ENCODE results near the gene NCOA3.
"Not testable (repeated sequence)": the region's sequence is repeated elsewhere in the genome, so short reads cannot be mapped to it uniquely, and the experiment has no call there.

Gene NCOA3

GRCh38 chr20:47501482-47502270, at the start of gene NCOA3:
TSS of gene NCOA3 (plus strand) at chr20:47501887. CDS start at chr20:47622248, 120,361 bp downstream.
- FAIRE-seq, result no peak

- FAIRE-seq, result no peak
Observed at GRCh38 chr20:47452736-47453161, 48.9 kb upstream of the NCOA3 start.

GRCh38 chr20:47453167-47453782, 48.4 kb upstream of the NCOA3 start:
- no peak for FAIRE-seq

GRCh38 chr20:47454298-47455132, 47.2 kb upstream of the NCOA3 start:
- no peak for FAIRE-seq

- FAIRE-seq, result no peak
Observed at GRCh38 chr20:47455133-47456040, 46.3 kb upstream of the NCOA3 start.

- no peak for FAIRE-seq
Observed at GRCh38 chr20:47456041-47456537, 45.6 kb upstream of the NCOA3 start.

- no peak for FAIRE-seq
Observed at GRCh38 chr20:47456952-47457724, 44.5 kb upstream of the NCOA3 start.

- FAIRE-seq, result not testable (repeated sequence)
Observed at GRCh38 chr20:47458280-47459050, 43.2 kb upstream of the NCOA3 start.

- no peak for FAIRE-seq
Observed at GRCh38 chr20:47459344-47460073, 42.2 kb upstream of the NCOA3 start.

GRCh38 chr20:47460761-47461112, 41.0 kb upstream of the NCOA3 start:
- FAIRE-seq, result not testable (repeated sequence)

- FAIRE-seq, result no peak
Observed at GRCh38 chr20:47461120-47461685, 40.5 kb upstream of the NCOA3 start.

- not testable (repeated sequence) for FAIRE-seq
Observed at GRCh38 chr20:47461906-47462305, 39.8 kb upstream of the NCOA3 start.

GRCh38 chr20:47464380-47465101, 37.1 kb upstream of the NCOA3 start:
- no peak for FAIRE-seq

GRCh38 chr20:47465335-47466090, 36.2 kb upstream of the NCOA3 start:
- FAIRE-seq, result no peak

- FAIRE-seq, result no peak
Observed at GRCh38 chr20:47466213-47466612, 35.5 kb upstream of the NCOA3 start.

GRCh38 chr20:47466704-47467459, 34.8 kb upstream of the NCOA3 start:
- no peak for FAIRE-seq

All from islet of Langerhans (tissue), 1 donor.